ENCODE results near the gene SLC9A5. TPM values are rescaled to one million over a fixed set of nuclear protein-coding genes. Genes with fewer than 3 reads are reported as not detected.

The SLC9A5 gene
- total and polyA plus RNA-seq, 9 of the 15 experiments (the other 6 are each of a cell fraction or from before 2014, with no cell fraction given), result 0.06 to 3.1 (median 1.2) TPM

DNA sequence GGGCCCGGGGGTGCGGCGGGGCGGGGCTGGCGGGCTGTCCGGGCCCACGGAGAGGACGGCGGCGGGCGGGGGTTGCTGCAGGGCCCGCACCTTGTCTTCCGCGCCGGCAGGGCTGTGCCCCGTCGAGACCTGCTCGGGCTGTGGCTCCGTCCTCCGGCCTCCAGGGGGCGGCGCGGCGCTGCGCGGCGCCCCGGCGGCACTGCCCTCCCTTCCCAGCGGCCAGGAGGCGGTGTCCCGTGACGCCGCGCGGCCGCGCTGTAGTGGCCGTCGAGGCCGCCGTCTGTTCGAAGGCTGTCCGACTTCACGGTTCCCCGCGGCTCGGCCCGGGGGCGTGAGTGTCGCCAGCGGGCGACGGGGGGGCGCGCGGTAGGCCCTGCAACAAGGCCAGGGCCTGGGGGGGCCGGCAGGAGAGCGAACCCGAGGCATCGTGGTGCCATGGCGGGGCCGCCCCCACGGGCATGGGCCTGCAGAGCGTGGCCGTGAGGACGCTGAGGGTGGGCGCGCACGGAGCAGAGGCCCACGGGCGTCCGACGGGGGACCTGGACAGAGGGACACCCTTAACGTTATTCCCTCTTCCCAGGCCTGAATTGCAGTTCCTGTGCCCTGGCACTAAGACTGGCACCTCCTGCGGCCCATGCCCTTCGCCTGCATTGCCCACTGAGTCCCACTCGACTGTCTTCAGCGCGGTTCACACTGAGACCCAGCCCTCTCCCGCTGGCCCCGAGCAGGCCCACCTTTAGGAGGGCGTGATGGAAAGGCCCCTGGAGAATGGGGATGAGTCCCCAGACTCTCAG, 30.7 kb downstream of the SLC9A5 start, which contains the start of gene PLEKHG4 (continued):
- TF ChIP-seq, protein P1, sequence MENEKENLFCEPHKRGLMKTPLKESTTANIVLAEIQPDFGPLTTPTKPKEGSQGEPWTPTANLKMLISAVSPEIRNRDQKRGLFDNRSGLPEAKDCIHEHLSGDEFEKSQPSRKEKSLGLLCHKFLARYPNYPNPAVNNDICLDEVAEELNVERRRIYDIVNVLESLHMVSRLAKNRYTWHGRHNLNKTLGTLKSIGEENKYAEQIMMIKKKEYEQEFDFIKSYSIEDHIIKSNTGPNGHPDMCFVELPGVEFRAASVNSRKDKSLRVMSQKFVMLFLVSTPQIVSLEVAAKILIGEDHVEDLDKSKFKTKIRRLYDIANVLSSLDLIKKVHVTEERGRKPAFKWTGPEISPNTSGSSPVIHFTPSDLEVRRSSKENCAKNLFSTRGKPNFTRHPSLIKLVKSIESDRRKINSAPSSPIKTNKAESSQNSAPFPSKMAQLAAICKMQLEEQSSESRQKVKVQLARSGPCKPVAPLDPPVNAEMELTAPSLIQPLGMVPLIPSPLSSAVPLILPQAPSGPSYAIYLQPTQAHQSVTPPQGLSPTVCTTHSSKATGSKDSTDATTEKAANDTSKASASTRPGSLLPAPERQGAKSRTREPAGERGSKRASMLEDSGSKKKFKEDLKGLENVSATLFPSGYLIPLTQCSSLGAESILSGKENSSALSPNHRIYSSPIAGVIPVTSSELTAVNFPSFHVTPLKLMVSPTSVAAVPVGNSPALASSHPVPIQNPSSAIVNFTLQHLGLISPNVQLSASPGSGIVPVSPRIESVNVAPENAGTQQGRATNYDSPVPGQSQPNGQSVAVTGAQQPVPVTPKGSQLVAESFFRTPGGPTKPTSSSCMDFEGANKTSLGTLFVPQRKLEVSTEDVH (IDR thresholded peaks at IDR 0.05; ENCODE audit: low read depth, partially characterized antibody), result no peak
- TF ChIP-seq RBM34 (IDR thresholded peaks at IDR 0.05; ENCODE audit: borderline replicate concordance, insufficient read depth, low read length) (no peak), MAFF (IDR thresholded peaks at IDR 0.05; ENCODE audit: low read length) (no peak), ZSCAN32 (CRISPR knock-in tag; IDR thresholded peaks at IDR 0.05) (no peak), MED1 (CRISPR knock-in tag; IDR thresholded peaks at IDR 0.05; ENCODE audit: borderline replicate concordance) (no peak), HMG20A (CRISPR knock-in tag; conservative IDR thresholded peaks at IDR 0.05) (no peak), COPS2 (conservative IDR thresholded peaks at IDR 0.05) (no peak), ZNF134 (CRISPR knock-in tag; conservative IDR thresholded peaks at IDR 0.05) (no peak; the same call in 1 of the 2 replicates), TOE1 (IDR thresholded peaks at IDR 0.05; ENCODE audit: borderline replicate concordance) (peak; percentile 84; the same call in 1 of the 2 replicates), TOE1 (CRISPR knock-in tag; IDR thresholded peaks at IDR 0.05; ENCODE audit: borderline replicate concordance, low read depth) (no peak), ZNF444 (CRISPR knock-in tag; IDR thresholded peaks at IDR 0.05) (no peak), KDM4B (IDR thresholded peaks at IDR 0.05; ENCODE audit: borderline replicate concordance in 2 of 2, low read depth in 1 of 2) (no peak), ZNF3 (CRISPR knock-in tag; IDR thresholded peaks at IDR 0.05) (no peak), CREB1 (IDR thresholded peaks at IDR 0.05) (peak; percentile 78), CREB1 (CRISPR knock-in tag; IDR thresholded peaks at IDR 0.05) (peak; percentile 81), HCFC1 (IDR thresholded peaks at IDR 0.05; ENCODE audit: low read depth, low read length) (peak; percentile 66; the same call in 1 of the 2 replicates), FIP1L1 (IDR thresholded peaks at IDR 0.05; ENCODE audit: low read depth, low read length, poor library complexity, severe bottlenecking) (peak; percentile 82), CBFA2T3 (IDR thresholded peaks at IDR 0.05) (no peak)
- TF ChIP-seq, protein P2, sequence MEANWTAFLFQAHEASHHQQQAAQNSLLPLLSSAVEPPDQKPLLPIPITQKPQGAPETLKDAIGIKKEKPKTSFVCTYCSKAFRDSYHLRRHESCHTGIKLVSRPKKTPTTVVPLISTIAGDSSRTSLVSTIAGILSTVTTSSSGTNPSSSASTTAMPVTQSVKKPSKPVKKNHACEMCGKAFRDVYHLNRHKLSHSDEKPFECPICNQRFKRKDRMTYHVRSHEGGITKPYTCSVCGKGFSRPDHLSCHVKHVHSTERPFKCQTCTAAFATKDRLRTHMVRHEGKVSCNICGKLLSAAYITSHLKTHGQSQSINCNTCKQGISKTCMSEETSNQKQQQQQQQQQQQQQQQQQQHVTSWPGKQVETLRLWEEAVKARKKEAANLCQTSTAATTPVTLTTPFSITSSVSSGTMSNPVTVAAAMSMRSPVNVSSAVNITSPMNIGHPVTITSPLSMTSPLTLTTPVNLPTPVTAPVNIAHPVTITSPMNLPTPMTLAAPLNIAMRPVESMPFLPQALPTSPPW (CRISPR knock-in tag; IDR thresholded peaks at IDR 0.05), result peak; percentile 87
- TF ChIP-seq, protein P3, sequence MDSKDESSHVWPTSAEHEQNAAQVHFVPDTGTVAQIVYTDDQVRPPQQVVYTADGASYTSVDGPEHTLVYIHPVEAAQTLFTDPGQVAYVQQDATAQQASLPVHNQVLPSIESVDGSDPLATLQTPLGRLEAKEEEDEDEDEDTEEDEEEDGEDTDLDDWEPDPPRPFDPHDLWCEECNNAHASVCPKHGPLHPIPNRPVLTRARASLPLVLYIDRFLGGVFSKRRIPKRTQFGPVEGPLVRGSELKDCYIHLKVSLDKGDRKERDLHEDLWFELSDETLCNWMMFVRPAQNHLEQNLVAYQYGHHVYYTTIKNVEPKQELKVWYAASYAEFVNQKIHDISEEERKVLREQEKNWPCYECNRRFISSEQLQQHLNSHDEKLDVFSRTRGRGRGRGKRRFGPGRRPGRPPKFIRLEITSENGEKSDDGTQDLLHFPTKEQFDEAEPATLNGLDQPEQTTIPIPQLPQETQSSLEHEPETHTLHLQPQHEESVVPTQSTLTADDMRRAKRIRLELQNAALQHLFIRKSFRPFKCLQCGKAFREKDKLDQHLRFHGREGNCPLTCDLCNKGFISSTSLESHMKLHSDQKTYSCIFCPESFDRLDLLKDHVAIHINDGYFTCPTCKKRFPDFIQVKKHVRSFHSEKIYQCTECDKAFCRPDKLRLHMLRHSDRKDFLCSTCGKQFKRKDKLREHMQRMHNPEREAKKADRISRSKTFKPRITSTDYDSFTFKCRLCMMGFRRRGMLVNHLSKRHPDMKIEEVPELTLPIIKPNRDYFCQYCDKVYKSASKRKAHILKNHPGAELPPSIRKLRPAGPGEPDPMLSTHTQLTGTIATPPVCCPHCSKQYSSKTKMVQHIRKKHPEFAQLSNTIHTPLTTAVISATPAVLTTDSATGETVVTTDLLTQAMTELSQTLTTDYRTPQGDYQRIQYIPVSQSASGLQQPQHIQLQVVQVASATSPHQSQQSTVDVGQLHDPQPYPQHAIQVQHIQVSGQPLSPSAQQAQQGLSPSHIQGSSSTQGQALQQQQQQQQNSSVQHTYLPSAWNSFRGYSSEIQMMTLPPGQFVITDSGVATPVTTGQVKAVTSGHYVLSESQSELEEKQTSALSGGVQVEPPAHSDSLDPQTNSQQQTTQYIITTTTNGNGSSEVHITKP (IDR thresholded peaks at IDR 0.05; ENCODE audit: partially characterized antibody), result no peak

Measured in K562 (cell line).